IMR-90 (cell line): ENCODE measurements around the gene GPC6. TPM values are rescaled to one million over a fixed set of nuclear protein-coding genes. Genes with fewer than 3 reads are reported as not detected.

Experiments used
- ATAC-seq: fragments of 200-7000 bp; cut with Tn5 transposase; 2 replicates; pipeline ENCODE4 v1.9.1; 2020; ENCODE audit warnings: low read depth, mild to moderate bottlenecking, moderate library complexity
- BruUV-seq: library from RNA; stranded (reverse); fragments of 400-500 nt; replicated peaks from 2 replicates; lab custom pipeline; 2021; lab: Mats Ljungman, UMichigan
- CTCF ChIA-PET: fragments of 300-600 bp; formaldehyde crosslinking; extraction: SDS; loops from one replicate; lab custom pipeline; 2021; ENCODE audit warnings: antibody characterized with exemption; lab: Yijun Ruan, JAX
- POLR2A ChIA-PET: fragments of 300-600 bp; sonication (Branson Sonifier 250); formaldehyde crosslinking; loops from one replicate; lab custom pipeline; 2022; ENCODE audit warnings: antibody characterized with exemption; ENCODE audit not compliant: unreplicated experiment; lab: Charles Lee
- DNase-seq: peaks from one replicate; pipeline ENCODE4 v3.0.0; 2013
- H2AFZ ChIP-seq: replicated peaks from 2 replicates; pipeline ENCODE3; 2013; ENCODE audit warnings: low read length, mild to moderate bottlenecking; ENCODE audit not compliant: poor library complexity
- H2AK5ac ChIP-seq: 2 replicates; pipeline ENCODE4 v1.6.1; 2013; ENCODE audit warnings: low read depth, low read length, inconsistent platforms
- H2AK9ac ChIP-seq: replicated peaks from 2 replicates; pipeline ENCODE3; 2013; ENCODE audit warnings: mild to moderate bottlenecking, low read depth, low read length, moderate library complexity; ENCODE audit not compliant: poor library complexity
- H2BK120ac ChIP-seq: 2 replicates; pipeline ENCODE4 v1.6.1; 2013; ENCODE audit warnings: low read depth, low read length, inconsistent platforms
- H2BK15ac ChIP-seq: 3 replicates; pipeline ENCODE4 v1.6.1; 2013; ENCODE audit warnings: low read depth, low read length, inconsistent platforms
- H2BK20ac ChIP-seq: 2 replicates; pipeline ENCODE4 v1.6.1; 2013; ENCODE audit warnings: low read depth, mild to moderate bottlenecking, inconsistent platforms, low read length, moderate library complexity
- H2BK5ac ChIP-seq: 2 replicates; pipeline ENCODE4 v1.6.1; 2013; ENCODE audit warnings: mild to moderate bottlenecking, low read depth, low read length, inconsistent platforms; ENCODE audit not compliant: poor library complexity, severe bottlenecking
- H3K14ac ChIP-seq: replicated peaks from 2 replicates; pipeline ENCODE4 v1.6.1; 2013; ENCODE audit warnings: low read depth, low read length, inconsistent platforms
- H3K18ac ChIP-seq: 2 replicates; pipeline ENCODE4 v1.6.1; 2013; ENCODE audit warnings: low read depth, low read length, control low read depth
- H3K23ac ChIP-seq: 2 replicates; pipeline ENCODE4 v1.6.1; 2013; ENCODE audit warnings: low read depth, low read length, inconsistent platforms
- H3K27ac ChIP-seq: 2 replicates; pipeline ENCODE4 v1.5.1; 2013; ENCODE audit warnings: mild to moderate bottlenecking, control low read depth, low read length; ENCODE audit not compliant: insufficient read depth
- H3K27me3 ChIP-seq: 2 replicates; pipeline ENCODE4 v1.6.1; 2013; ENCODE audit warnings: low read length; ENCODE audit not compliant: control insufficient read depth, insufficient read depth
- H3K36me3 ChIP-seq: 2 replicates; pipeline ENCODE4 v1.6.1; 2013; ENCODE audit warnings: low read length, mixed read lengths; ENCODE audit not compliant: control insufficient read depth, insufficient read depth
- H3K4ac ChIP-seq: 2 replicates; pipeline ENCODE4 v1.6.1; 2013; ENCODE audit warnings: low read depth, low read length, inconsistent platforms
- H3K4me1 ChIP-seq: 2 replicates; pipeline ENCODE4 v1.6.1; 2013; ENCODE audit warnings: low read length, mixed read lengths; ENCODE audit not compliant: control insufficient read depth, insufficient read depth
- H3K4me2 ChIP-seq: 2 replicates; pipeline ENCODE4 v1.6.1; 2013; ENCODE audit warnings: low read depth, mild to moderate bottlenecking, control low read depth, low read length, moderate library complexity
- H3K4me3 ChIP-seq: 2 replicates; pipeline ENCODE4 v1.5.1; 2013; ENCODE audit warnings: low read depth, mild to moderate bottlenecking, control low read depth, low read length, moderate library complexity; ENCODE audit not compliant: insufficient read depth
- H3K56ac ChIP-seq: 2 replicates; pipeline ENCODE4 v1.6.1; 2013; ENCODE audit warnings: low read length, inconsistent platforms; ENCODE audit not compliant: insufficient read depth; ENCODE audit errors: extremely low read depth
- H3K79me1 ChIP-seq, 2 experiments: 2 replicates each; pipeline ENCODE4 v1.6.1; 2013; ENCODE audit warnings: low read length in 2 of 2, inconsistent platforms in 1 of 2, low read depth in 1 of 2
- H3K9ac ChIP-seq: 2 replicates; pipeline ENCODE4 v1.6.1; 2013; ENCODE audit warnings: low read depth, low read length, control low read depth
- H3K9me1 ChIP-seq: 2 replicates; pipeline ENCODE4 v1.6.1; 2013; ENCODE audit warnings: low read length, inconsistent platforms; ENCODE audit not compliant: insufficient read depth
- H3K9me3 ChIP-seq: 2 replicates; pipeline ENCODE4 v1.6.1; 2013; ENCODE audit warnings: low read length; ENCODE audit not compliant: control insufficient read depth, insufficient read depth
- H4K20me1 ChIP-seq: 2 replicates; pipeline ENCODE4 v1.6.1; 2013; ENCODE audit warnings: low read length, inconsistent platforms; ENCODE audit not compliant: insufficient read depth
- H4K5ac ChIP-seq: 2 replicates; pipeline ENCODE4 v1.6.1; 2013; ENCODE audit warnings: mild to moderate bottlenecking, low read depth, low read length, control low read depth
- H4K8ac ChIP-seq, 2 experiments: 2 replicates each; pipeline ENCODE4 v1.6.1; 2013; ENCODE audit warnings: low read depth in 2 of 2, low read length in 2 of 2, control low read depth in 1 of 2, inconsistent platforms in 1 of 2
- H4K91ac ChIP-seq: 2 replicates; pipeline ENCODE4 v1.6.1; 2013; ENCODE audit warnings: low read depth, low read length, inconsistent platforms; ENCODE audit not compliant: insufficient read depth
- BHLHE40 ChIP-seq: fragments of 150-350 bp; IDR thresholded peaks from 2 replicates; pipeline ENCODE4 v1.6.1; 2016; ENCODE audit warnings: mild to moderate bottlenecking, low read depth, low read length
- CEBPB ChIP-seq: IDR thresholded peaks from 2 replicates; pipeline ENCODE4 v1.6.1; 2012; ENCODE audit warnings: low read depth, low read length, improper control_type of control experiment
- CHD1 ChIP-seq: IDR thresholded peaks from 2 replicates; pipeline ENCODE4 v1.6.1; 2012; ENCODE audit warnings: low read depth, low read length, improper control_type of control experiment
- FOS ChIP-seq: fragments of 150-350 bp; IDR thresholded peaks from 2 replicates; pipeline ENCODE4 v1.6.1; 2016; ENCODE audit warnings: low read depth, low read length
- MAFK ChIP-seq: IDR thresholded peaks from 2 replicates; pipeline ENCODE4 v1.6.1; 2012; ENCODE audit warnings: low read depth, low read length, improper control_type of control experiment
- MAZ ChIP-seq: IDR thresholded peaks from 2 replicates; pipeline ENCODE4 v1.6.1; 2012; ENCODE audit warnings: low read depth, mild to moderate bottlenecking, low read length, improper control_type of control experiment, moderate library complexity, borderline replicate concordance
- MXI1 ChIP-seq: IDR thresholded peaks from 2 replicates; pipeline ENCODE4 v1.6.1; 2012; ENCODE audit warnings: low read depth, mild to moderate bottlenecking, low read length, moderate library complexity, borderline replicate concordance
- NFE2L2 ChIP-seq: fragments of 150-350 bp; IDR thresholded peaks from 2 replicates; pipeline ENCODE4 v1.6.1; 2016; ENCODE audit warnings: low read depth, mild to moderate bottlenecking, low read length
- POLR2A ChIP-seq: IDR thresholded peaks from 2 replicates; pipeline ENCODE4 v1.6.1; 2012; ENCODE audit warnings: mild to moderate bottlenecking, low read depth, low read length
- RAD21 ChIP-seq: IDR thresholded peaks from 2 replicates; pipeline ENCODE4 v1.6.1; 2012; ENCODE audit warnings: low read length, improper control_type of control experiment
- RCOR1 ChIP-seq: IDR thresholded peaks from 2 replicates; pipeline ENCODE4 v1.6.1; 2012; ENCODE audit warnings: mild to moderate bottlenecking, low read length, improper control_type of control experiment; ENCODE audit not compliant: insufficient replicate concordance
- RFX5 ChIP-seq: IDR thresholded peaks from 2 replicates; pipeline ENCODE4 v1.8.0; 2012; ENCODE audit warnings: low read depth, mild to moderate bottlenecking, low read length, moderate library complexity
- SMC3 ChIP-seq: fragments of 150-350 bp; IDR thresholded peaks from 2 replicates; pipeline ENCODE4 v1.6.1; 2016; ENCODE audit warnings: low read depth, mild to moderate bottlenecking, antibody characterized with exemption, low read length, moderate library complexity
- WGBS, 2 experiments: methylation state at CpG; one replicate each; pipeline versions ENCODE4 v1.1.5 to v1.1.7; 2013; ENCODE audit warnings: missing lambda C conversion rate in 2 of 2; ENCODE audit not compliant: insufficient read length in 1 of 2; ENCODE audit errors: extremely low coverage in 2 of 2; 5-methylcytosine and 5-hydroxymethylcytosine counted together
- dilution Hi-C: fragments of 300-500 bp; cut with HindIII; formaldehyde crosslinking; loops from one replicate; pipeline ENCODE4 v1.14.3; 2018; ENCODE audit warnings: low sequenced_read_pairs; ENCODE audit not compliant: unreplicated experiment
- in situ Hi-C: fragments of 300-500 bp; cut with MboI; formaldehyde crosslinking; loops from 3 replicates; pipeline ENCODE4 v1.14.3; 2019; ENCODE audit warnings: low sequenced_read_pairs, inconsistent platforms, mixed read lengths
- intact Hi-C: fragments of 100-400 bp; cut with micrococcal nuclease; formaldehyde crosslinking; loops from 2 replicates; pipeline ENCODE4 v1.10.0; 2022
- polyA plus RNA-seq, 3 experiments: library from polyadenylated mRNA; depleted of rRNA; stranded (reverse); fragments of >200 nt; gene quantifications; 2 replicates each; pipeline ENCODE4 v1.2.3, GENCODE V29; 2012; ENCODE audit warnings: low replicate concordance in 1 of 3
- total RNA-seq: library from RNA; depleted of rRNA; stranded (reverse); fragments of >200 nt; gene quantifications from 2 replicates; pipeline ENCODE4 v1.2.3, GENCODE V29; 2012
- TF ChIP-seq, protein P1 (sequence below): fragments of 150-350 bp; IDR thresholded peaks from 2 replicates; pipeline ENCODE4 v1.6.1; 2016; ENCODE audit warnings: low read depth, mild to moderate bottlenecking, low read length, moderate library complexity, borderline replicate concordance
- TF ChIP-seq, protein P2 (sequence below): fragments of 150-350 bp; IDR thresholded peaks from 2 replicates; pipeline ENCODE4 v1.6.1; 2017; ENCODE audit warnings: mild to moderate bottlenecking, antibody characterized with exemption, low read length, low read depth

GPC6 gene
- total and polyA plus RNA-seq, 2 of the 4 experiments (the other 2 are of a cell fraction) = 14.9 to 39.4 TPM

DNA sequence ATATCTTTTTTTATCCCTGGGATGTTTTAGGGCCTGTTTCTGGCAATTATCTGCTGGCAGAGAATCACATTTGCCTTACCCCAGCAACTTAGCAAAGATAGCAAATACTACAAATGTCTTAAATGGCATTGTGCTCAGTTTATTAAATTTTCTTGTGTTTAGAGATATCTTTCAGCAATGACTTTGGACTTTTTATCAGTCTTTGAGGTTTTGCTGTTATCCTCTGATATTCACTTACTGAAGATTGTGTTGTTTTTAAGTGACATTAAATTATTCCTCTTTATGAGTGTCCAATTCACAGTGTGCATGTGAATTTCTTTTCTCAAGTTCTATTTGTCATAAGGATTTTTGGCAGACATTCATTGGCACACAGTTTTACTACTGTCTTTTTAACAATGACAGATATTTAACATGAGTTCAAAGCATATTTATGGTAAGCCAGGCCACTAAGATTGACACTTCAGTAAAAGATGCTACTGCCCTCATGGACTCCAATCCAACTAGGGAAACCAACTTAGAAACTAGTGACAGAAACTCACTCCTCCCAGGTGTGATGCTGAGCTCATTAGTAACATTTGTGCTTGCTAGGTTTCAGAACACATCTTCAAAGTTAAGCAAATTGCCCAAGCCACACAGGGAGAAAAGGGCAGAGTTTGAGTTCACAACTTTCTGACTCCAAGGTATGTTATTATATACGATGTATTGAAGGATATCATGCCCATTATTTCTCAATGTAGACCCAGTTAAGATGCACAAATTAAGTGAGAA, 481.9 kb downstream of the GPC6 start:
- H2AFZ ChIP-seq = no peak overlapping the region
- H4K91ac ChIP-seq = peak overlapping the region; percentile 81
- ChIA-PET POLR2A (interaction anchor here (0.6 kb wide), 1 partner anchor 159 kb away, joined by 3 read pairs; no protein-coding TSS in a partner anchor), CTCF (no interaction called here)
- no peak overlapping the region for H3K56ac ChIP-seq
- peak overlapping the region; percentile 20 for H2BK5ac ChIP-seq
- H3K79me1 ChIP-seq = no peaks in the 10 kb centered on the region
- BruUV-seq = no TSS peak
- intact Hi-C loops (no loop called here), dilution Hi-C loops (no loop called here), in situ Hi-C loops (no loop called here)
- no CpG with 5 or more reads among the region's 1 CpG for WGBS, 2 experiments
- H2BK120ac ChIP-seq = peak overlapping the region; percentile 88
- peak overlapping the region; percentile 2; the same call in 1 of the 2 replicates for H3K18ac ChIP-seq
- H3K9me1 ChIP-seq = peaks cover 2% of the 10 kb centered on the region; the same call in 1 of the 2 replicates
- peak overlapping the region; percentile 54 to 62; a peak in 2 of 4 replicates for H4K8ac ChIP-seq
- H2BK15ac ChIP-seq = peak overlapping the region; percentile 93; the same call in 1 of the 3 replicates
- peak overlapping the region; percentile 82 for H2BK20ac ChIP-seq
- ATAC-seq (no peak), DNase-seq (no peak)
- no peak overlapping the region for H3K27ac ChIP-seq
- H3K14ac ChIP-seq = peak overlapping the region; percentile 68
- no peaks in the 10 kb centered on the region for H3K4me1 ChIP-seq
- H3K27me3 ChIP-seq = no peaks in the 10 kb centered on the region
- H3K36me3 ChIP-seq = no peaks in the 10 kb centered on the region
- peak overlapping the region; percentile 85 for H3K4ac ChIP-seq
- H3K4me2 ChIP-seq = no peak overlapping the region
- no peak overlapping the region for H3K23ac ChIP-seq
- no peak overlapping the region for H3K4me3 ChIP-seq
- no peaks in the 10 kb centered on the region for H4K20me1 ChIP-seq
- H2AK9ac ChIP-seq = no peak overlapping the region
- H3K9me3 ChIP-seq = no peaks in the 10 kb centered on the region
- H4K5ac ChIP-seq = peak overlapping the region; percentile 49; the same call in 1 of the 2 replicates
- no peak overlapping the region for H3K9ac ChIP-seq
- peak overlapping the region; percentile 68; the same call in 1 of the 2 replicates for H2AK5ac ChIP-seq
- TF ChIP-seq CEBPB (no peak), MAZ (no peak), RAD21 (no peak), MAFK (no peak), CHD1 (no peak), SMC3 (no peak), FOS (no peak), RFX5 (no peak), NFE2L2 (no peak), RCOR1 (no peak), BHLHE40 (no peak), POLR2A (no peak), MXI1 (no peak)
- TF ChIP-seq, protein P1, sequence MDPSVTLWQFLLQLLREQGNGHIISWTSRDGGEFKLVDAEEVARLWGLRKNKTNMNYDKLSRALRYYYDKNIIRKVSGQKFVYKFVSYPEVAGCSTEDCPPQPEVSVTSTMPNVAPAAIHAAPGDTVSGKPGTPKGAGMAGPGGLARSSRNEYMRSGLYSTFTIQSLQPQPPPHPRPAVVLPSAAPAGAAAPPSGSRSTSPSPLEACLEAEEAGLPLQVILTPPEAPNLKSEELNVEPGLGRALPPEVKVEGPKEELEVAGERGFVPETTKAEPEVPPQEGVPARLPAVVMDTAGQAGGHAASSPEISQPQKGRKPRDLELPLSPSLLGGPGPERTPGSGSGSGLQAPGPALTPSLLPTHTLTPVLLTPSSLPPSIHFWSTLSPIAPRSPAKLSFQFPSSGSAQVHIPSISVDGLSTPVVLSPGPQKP = no peak
- TF ChIP-seq, protein P2, sequence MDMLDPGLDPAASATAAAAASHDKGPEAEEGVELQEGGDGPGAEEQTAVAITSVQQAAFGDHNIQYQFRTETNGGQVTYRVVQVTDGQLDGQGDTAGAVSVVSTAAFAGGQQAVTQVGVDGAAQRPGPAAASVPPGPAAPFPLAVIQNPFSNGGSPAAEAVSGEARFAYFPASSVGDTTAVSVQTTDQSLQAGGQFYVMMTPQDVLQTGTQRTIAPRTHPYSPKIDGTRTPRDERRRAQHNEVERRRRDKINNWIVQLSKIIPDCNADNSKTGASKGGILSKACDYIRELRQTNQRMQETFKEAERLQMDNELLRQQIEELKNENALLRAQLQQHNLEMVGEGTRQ = no peak
